Measurements from ENCODE around the gene POR. TPM values are rescaled to one million over a fixed set of nuclear protein-coding genes. Genes with fewer than 3 reads are reported as not detected.

POR gene
- total and polyA plus RNA-seq, 2 of the 13 experiments (the other 11 are each of a cell fraction or from before 2014, with no cell fraction given), result 145 to 266 TPM

DNA sequence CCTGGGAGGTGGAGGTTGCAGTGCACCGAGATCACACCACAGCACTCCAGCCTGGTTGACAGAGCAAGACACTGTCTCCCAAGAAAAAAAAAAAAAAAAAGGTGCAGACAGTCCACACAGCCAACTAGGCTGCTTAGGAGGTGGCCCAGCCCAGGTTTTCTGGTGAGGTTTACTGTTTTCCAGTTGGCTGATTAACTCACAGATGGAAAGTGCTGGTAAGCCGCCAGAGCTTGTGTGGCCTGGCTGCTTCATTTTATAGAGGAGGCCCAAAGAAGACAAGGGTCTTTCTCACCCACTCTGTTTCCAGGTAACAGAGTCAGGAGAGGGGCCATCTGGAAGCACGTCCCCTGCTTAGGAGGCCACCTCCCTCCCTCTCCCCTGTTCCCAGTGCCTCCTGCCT is 29.9 kb upstream of the POR start:
- in situ Hi-C loops (cut with HindIII; ENCODE audit: extremely low pct_ligation_motif_present, low pct_unique_long_range_greater_than_20kb), result no loop called here
- Histone ChIP-seq H3K79me2 (ENCODE audit: insufficient read depth, low read length) (peaks cover 6% of the 10 kb centered on the region), H3K9me3 (ENCODE audit: low read length) (no peaks in the 10 kb centered on the region), H3K36me3 (replicated peaks in 1 of 2; ENCODE audit: control insufficient read depth in 1 of 2, insufficient read depth in 2 of 2, low read length in 2 of 2) (peaks cover 6 to 43% of the 10 kb centered on the region in 2 experiments; a peak in 4 of 5 replicates), H3K4me1 (ENCODE audit: insufficient read depth, low read length) (peaks cover 24% of the 10 kb centered on the region), H3K4me2 (ENCODE audit: low read depth, low read length) (no peak overlapping the region), H3K9ac (ENCODE audit: insufficient read depth, low read depth, low read length) (no peak overlapping the region), H3K27ac (ENCODE audit: extremely low read length, insufficient read depth, low read length) (no peak overlapping the region), H3K4me3 (replicated peaks in 1 of 3; ENCODE audit: insufficient read depth in 1 of 3, low read depth in 2 of 3, low read length in 3 of 3) (no peak overlapping the region), H3K27me3 (ENCODE audit: control insufficient read depth in 1 of 2, insufficient read depth in 2 of 2, low read length in 2 of 2) (no peaks in the 10 kb centered on the region), H2AFZ (ENCODE audit: low read length) (no peak overlapping the region), H4K20me1 (ENCODE audit: insufficient read depth, low read length) (no peaks in the 10 kb centered on the region)
- TF ChIP-seq ZBTB8A (CRISPR knock-in tag; IDR thresholded peaks at IDR 0.05; ENCODE audit: borderline replicate concordance, low read depth) (no peak), ZNF552 (CRISPR knock-in tag; IDR thresholded peaks at IDR 0.05; ENCODE audit: borderline replicate concordance) (no peak), REPIN1 (CRISPR knock-in tag; IDR thresholded peaks at IDR 0.05; ENCODE audit: borderline replicate concordance, low read depth) (no peak), MAFK (conservative IDR thresholded peaks at IDR 0.05 in 1 of 2, IDR thresholded peaks at IDR 0.05 in 1 of 2; ENCODE audit: low read length in 2 of 2) (no peak), RBM39 (IDR thresholded peaks at IDR 0.05; ENCODE audit: low read depth, low read length, poor library complexity, severe bottlenecking) (no peak), ZNF550 (CRISPR knock-in tag; IDR thresholded peaks at IDR 0.05; ENCODE audit: borderline replicate concordance) (no peak), SOX5 (CRISPR knock-in tag; IDR thresholded peaks at IDR 0.05; ENCODE audit: borderline replicate concordance) (no peak), ZFP82 (CRISPR knock-in tag; IDR thresholded peaks at IDR 0.05; ENCODE audit: borderline replicate concordance) (no peak), POGZ (CRISPR knock-in tag; IDR thresholded peaks at IDR 0.05) (no peak), ZC3H4 (CRISPR knock-in tag; IDR thresholded peaks at IDR 0.05; ENCODE audit: borderline replicate concordance) (no peak), NCOA5 (CRISPR knock-in tag; IDR thresholded peaks at IDR 0.05) (no peak), FOXA3 (CRISPR knock-in tag; IDR thresholded peaks at IDR 0.05) (no peak), ZNF768 (CRISPR knock-in tag; IDR thresholded peaks at IDR 0.05) (no peak)
- TF ChIP-seq, protein P1, sequence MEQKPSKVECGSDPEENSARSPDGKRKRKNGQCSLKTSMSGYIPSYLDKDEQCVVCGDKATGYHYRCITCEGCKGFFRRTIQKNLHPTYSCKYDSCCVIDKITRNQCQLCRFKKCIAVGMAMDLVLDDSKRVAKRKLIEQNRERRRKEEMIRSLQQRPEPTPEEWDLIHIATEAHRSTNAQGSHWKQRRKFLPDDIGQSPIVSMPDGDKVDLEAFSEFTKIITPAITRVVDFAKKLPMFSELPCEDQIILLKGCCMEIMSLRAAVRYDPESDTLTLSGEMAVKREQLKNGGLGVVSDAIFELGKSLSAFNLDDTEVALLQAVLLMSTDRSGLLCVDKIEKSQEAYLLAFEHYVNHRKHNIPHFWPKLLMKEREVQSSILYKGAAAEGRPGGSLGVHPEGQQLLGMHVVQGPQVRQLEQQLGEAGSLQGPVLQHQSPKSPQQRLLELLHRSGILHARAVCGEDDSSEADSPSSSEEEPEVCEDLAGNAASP (CRISPR knock-in tag; IDR thresholded peaks at IDR 0.05; ENCODE audit: borderline replicate concordance), result no peak
- TF ChIP-seq, protein P2, sequence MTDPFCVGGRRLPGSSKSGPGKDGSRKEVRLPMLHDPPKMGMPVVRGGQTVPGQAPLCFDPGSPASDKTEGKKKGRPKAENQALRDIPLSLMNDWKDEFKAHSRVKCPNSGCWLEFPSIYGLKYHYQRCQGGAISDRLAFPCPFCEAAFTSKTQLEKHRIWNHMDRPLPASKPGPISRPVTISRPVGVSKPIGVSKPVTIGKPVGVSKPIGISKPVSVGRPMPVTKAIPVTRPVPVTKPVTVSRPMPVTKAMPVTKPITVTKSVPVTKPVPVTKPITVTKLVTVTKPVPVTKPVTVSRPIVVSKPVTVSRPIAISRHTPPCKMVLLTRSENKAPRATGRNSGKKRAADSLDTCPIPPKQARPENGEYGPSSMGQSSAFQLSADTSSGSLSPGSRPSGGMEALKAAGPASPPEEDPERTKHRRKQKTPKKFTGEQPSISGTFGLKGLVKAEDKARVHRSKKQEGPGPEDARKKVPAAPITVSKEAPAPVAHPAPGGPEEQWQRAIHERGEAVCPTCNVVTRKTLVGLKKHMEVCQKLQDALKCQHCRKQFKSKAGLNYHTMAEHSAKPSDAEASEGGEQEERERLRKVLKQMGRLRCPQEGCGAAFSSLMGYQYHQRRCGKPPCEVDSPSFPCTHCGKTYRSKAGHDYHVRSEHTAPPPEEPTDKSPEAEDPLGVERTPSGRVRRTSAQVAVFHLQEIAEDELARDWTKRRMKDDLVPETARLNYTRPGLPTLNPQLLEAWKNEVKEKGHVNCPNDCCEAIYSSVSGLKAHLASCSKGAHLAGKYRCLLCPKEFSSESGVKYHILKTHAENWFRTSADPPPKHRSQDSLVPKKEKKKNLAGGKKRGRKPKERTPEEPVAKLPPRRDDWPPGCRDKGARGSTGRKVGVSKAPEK (CRISPR knock-in tag; IDR thresholded peaks at IDR 0.05; ENCODE audit: borderline replicate concordance), result no peak
- TF ChIP-seq, protein P3, sequence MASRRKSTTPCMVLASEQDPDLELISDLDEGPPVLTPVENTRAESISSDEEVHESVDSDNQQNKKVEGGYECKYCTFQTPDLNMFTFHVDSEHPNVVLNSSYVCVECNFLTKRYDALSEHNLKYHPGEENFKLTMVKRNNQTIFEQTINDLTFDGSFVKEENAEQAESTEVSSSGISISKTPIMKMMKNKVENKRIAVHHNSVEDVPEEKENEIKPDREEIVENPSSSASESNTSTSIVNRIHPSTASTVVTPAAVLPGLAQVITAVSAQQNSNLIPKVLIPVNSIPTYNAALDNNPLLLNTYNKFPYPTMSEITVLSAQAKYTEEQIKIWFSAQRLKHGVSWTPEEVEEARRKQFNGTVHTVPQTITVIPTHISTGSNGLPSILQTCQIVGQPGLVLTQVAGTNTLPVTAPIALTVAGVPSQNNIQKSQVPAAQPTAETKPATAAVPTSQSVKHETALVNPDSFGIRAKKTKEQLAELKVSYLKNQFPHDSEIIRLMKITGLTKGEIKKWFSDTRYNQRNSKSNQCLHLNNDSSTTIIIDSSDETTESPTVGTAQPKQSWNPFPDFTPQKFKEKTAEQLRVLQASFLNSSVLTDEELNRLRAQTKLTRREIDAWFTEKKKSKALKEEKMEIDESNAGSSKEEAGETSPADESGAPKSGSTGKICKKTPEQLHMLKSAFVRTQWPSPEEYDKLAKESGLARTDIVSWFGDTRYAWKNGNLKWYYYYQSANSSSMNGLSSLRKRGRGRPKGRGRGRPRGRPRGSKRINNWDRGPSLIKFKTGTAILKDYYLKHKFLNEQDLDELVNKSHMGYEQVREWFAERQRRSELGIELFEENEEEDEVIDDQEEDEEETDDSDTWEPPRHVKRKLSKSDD (CRISPR knock-in tag; IDR thresholded peaks at IDR 0.05; ENCODE audit: low read depth), result no peak
- intact Hi-C loops (cut with micrococcal nuclease; ENCODE audit: unreplicated experiment), result no loop called here
- 94% methylated on average over 3 of the region's 3 CpGs for WGBS (ENCODE audit: low lambda C conversion rate)
- ChIA-PET CTCF (ENCODE audit: low intra/inter-chr PET ratio, low total read pairs) (no interaction called here), POLR2A (interaction anchor here (0.8 to 1.7 kb wide), 3 partner anchors 8 to 29 kb away, joined by 3 to 7 read pairs (median 3); no protein-coding TSS in a partner anchor)
- DNase-seq (ENCODE audit: low spot score), result no peak
- ATAC-seq, result no peak
- no peak for FAIRE-seq
- no TSS peak for BruUV-seq (replicated peaks)
